GM20000 (cell line): Measurements from ENCODE around the gene HIGD2B.
"Not testable (repeated sequence)": the region's sequence is repeated elsewhere in the genome, so short reads cannot be mapped to it uniquely, and the experiment has no call there.

Source experiments
- DNase-seq: peaks from one replicate; pipeline ENCODE4 v3.0.0; 2012; ENCODE audit warnings: low spot score
- TF ChIP-seq, protein P1 (sequence below): IDR thresholded peaks from 2 replicates; pipeline ENCODE4 v1.5.1; 2012; ENCODE audit warnings: mild to moderate bottlenecking, control low read depth; ENCODE audit errors: extremely low read depth, missing control alignments

The HIGD2B gene

DNA sequence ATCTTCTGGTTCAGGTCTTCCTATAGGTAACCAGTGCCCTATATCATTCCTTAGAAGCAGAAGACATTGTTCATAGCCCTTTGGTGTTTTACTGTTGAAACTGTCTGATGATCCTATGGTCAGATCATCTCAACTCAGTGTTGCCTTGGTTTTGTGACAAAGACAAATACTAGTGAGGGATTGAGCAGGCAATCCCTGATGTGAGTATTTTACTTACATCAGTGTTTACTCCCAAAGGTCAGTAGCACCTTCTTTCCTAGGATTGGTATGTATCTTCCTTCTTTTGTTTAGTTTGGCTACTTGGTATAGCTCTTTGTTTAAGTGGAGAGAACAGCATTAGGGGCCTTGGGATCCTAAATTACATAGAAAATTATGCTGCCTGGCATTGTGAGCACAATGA lies 41.2 kb upstream of the HIGD2B start:
- TF ChIP-seq, protein P1, sequence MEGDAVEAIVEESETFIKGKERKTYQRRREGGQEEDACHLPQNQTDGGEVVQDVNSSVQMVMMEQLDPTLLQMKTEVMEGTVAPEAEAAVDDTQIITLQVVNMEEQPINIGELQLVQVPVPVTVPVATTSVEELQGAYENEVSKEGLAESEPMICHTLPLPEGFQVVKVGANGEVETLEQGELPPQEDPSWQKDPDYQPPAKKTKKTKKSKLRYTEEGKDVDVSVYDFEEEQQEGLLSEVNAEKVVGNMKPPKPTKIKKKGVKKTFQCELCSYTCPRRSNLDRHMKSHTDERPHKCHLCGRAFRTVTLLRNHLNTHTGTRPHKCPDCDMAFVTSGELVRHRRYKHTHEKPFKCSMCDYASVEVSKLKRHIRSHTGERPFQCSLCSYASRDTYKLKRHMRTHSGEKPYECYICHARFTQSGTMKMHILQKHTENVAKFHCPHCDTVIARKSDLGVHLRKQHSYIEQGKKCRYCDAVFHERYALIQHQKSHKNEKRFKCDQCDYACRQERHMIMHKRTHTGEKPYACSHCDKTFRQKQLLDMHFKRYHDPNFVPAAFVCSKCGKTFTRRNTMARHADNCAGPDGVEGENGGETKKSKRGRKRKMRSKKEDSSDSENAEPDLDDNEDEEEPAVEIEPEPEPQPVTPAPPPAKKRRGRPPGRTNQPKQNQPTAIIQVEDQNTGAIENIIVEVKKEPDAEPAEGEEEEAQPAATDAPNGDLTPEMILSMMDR = no peak
- no peak for DNase-seq

DNA sequence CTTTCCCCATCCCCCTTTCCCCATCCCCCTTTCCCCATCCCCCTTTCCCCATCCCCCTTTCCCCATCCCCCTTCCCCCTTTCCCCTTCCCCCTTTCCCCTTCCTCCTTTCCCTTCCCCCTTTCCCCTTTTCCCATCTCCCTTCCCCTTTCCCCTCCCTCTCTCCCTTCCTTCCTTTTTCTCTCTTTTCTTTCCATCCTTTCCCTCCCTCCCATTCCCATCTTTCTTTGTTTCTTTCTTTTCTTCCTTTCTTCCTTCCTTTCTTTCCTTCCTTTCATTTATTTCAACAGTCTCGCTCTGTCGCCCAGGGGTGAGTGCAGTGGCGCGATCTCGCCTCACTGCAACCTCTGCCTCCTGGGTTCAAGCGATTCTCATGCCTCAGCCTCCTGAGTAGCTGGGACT lies 39.9 kb upstream of the HIGD2B start:
- DNase-seq = not testable (repeated sequence)

DNA sequence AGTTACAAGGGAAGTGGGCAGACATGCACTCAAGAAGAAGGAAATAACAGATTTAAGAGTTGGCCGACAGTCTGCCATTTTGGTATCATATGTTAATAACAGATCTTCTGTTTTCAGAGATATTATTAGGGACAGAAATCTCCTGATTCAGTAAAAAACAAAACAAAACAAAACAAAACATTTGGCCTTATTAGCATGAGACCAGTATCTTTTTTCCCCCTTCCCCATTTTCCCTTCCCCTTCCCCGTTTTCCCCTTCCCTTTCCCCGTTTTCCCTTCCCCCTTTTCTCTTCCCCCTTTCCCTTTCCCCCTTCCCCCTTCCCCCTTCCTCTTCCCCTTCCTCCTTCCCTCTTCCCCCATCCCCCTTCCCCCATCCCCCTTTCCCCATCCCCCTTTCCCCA lies 39.5 kb upstream of the HIGD2B start:
- no peak for DNase-seq
- TF ChIP-seq, protein P1 = no peak

DNA sequence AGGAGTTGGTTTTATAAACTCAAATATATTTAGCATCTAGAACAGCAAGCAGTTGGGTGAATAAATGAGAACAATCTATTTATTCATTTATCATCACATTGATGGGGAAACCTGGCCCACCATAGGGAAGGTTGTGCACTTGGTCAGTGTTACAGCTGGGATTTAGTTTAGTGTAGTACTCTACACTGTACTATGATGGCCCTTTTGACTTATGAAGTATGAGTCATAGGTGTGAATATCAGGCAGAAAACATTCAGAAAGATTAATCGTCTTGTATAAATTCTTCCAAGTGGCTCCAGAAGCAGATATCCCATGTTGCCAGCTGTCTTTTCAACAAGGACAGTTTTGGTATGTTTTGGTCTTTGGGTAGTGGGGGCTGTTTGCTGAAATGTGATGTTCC lies 38.0 kb upstream of the HIGD2B start:
- no peak for DNase-seq
- TF ChIP-seq, protein P1 = no peak

DNA sequence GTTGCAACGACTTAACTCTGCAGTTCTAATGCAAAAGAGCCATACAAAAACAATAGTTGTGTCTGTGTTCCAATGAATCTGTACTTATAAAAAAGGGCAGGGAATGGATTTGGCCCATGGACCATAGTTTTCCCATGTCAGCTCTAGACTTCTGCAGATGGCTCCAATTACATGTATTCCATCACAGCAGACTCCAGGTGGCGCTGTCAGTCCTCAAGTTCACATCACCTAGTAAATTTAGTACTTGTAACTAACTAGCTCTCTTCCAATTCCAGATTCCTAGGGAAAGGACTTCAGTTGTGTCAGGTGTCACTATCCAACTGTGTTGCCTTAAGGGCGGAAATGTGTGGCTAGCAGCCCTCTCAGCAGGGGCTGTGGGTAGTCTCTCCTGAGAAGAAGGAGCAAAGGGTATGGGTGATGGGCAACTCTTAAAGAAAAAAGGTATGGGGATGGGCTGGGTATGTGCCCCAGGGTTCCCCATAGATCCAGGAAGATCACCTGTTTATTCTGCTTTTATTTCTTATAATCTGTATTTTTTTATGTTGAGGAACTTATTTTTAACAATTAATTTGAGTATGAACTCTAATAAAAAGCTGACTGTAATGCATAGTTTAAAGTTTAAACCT lies 36.2 kb upstream of the HIGD2B start:
- TF ChIP-seq, protein P1 = peak; percentile 58

DNA sequence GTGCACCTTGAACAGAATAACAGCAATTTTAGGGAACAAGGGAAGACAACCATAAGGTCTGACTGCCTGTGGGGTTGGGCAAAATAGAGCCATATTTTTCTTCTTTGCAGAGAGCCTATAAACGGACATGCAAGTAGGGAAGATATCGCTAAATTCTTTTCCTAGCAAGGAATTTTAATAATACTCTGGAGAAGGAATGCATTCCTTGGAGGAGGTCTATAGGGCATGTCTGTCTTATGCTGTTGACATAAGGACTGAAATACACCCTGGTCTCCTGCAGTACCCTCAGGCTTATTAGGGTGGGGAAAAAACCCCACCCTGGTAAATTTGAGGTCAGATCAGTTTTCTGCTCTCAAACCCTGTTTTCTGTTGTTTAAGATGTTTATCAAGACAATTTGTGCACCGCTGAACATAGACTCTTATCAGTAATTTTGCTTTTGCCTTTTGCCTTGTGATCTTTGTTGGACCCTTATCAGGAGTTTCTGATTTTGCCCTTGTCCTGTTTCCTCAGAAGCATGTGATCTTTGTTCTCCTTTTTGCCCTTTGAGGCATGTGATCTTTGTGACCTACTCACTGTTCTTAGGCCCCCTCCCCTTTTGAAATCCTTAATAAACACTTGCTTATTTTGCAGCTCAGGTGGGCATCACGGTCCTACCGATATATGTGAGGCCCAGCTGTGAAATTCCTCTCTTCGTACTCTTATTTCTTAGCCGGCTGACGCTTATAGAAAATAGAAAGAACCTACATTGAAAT lies 22.7 kb upstream of the HIGD2B start:
- DNase-seq = not testable (repeated sequence)

More for the DNA sequence above, 36.2 kb upstream of the HIGD2B start:
- peak; percentile 47 for DNase-seq

DNA sequence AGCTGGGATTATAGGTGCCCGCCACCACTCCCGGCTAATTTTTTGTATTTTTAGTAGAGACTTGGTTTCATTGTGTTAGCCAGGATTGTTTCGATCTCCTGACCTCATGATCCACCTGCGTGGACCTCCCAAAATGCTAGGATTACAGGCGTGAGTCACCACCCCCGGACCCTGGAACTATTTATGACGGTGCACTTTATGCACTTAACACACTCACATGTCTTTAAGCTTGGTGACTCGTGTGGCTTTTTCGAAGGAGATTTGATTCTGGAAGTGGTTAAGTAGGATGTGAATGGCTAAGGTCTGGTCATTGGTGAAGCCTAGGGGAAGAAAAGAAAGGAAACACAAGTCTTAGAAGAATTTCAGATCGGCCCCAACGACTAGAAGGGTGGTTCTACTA lies 20.3 kb upstream of the HIGD2B start:
- no peak for DNase-seq
- TF ChIP-seq, protein P1 = no peak

DNA sequence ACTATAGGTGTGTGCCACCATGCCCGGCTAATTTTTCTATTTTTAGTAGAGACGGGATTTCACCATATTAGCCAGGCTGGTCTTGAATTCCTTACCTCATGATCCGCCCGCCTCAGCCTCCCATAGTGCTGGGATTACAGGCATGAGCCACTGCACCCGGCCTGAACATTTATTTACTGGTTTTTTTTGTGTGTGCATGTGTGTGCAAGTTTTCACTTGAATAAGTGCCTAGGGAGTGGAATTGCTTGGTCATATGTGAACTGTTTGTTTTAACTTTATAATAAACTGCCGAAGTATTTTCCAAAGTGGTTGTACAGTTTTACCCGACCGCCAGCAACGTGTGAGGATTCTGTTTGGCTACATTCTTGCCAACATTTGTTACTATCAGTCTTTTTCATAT lies 14.1 kb upstream of the HIGD2B start:
- no peak for DNase-seq

More for the DNA sequence above, 14.1 kb upstream of the HIGD2B start:
- TF ChIP-seq, protein P1 = no peak
